HepG2 (cell line): ENCODE data around the gene CCSER1. TPM values are rescaled to one million over a fixed set of nuclear protein-coding genes. Genes with fewer than 3 reads are reported as not detected.

Experiments used
- ATAC-seq: fragments of 200-7000 bp; cut with Tn5 transposase; 3 replicates; pipeline ENCODE4 v1.9.1; 2020; ENCODE audit warnings: mild to moderate bottlenecking, moderate library complexity
- BruUV-seq: library from RNA; stranded (reverse); fragments of 400-500 nt; replicated peaks from 2 replicates; lab custom pipeline; 2021; lab: Mats Ljungman, UMichigan
- CTCF ChIA-PET: fragments of 300-600 bp; formaldehyde crosslinking; extraction: SDS; loops from one replicate; lab custom pipeline; 2021; ENCODE audit warnings: low total read pairs, inconsistent platforms, low intra/inter-chr PET ratio; lab: Yijun Ruan, JAX
- POLR2A ChIA-PET: fragments of 350-600 bp; sonication (Branson Sonifier 250); formaldehyde crosslinking; loops from one replicate; lab custom pipeline; 2020; ENCODE audit warnings: antibody characterized with exemption, inconsistent platforms; lab: Yijun Ruan, JAX
- DNase-seq: peaks from one replicate; pipeline ENCODE4 v3.0.0-alpha.2; 2015; ENCODE audit warnings: low spot score
- FAIRE-seq: peaks from 3 replicates; lab custom pipeline; 2011; peaks lifted over from hg19 to GRCh38; lab: Jason Lieb, UNC
- H2AFZ ChIP-seq: one replicate; pipeline ENCODE4 v1.6.1; 2011; ENCODE audit warnings: low read length, inconsistent platforms
- H3K27ac ChIP-seq: fragments of 300-600 bp; 3 replicates; pipeline ENCODE4 v1.8.0; 2011; ENCODE audit warnings: mixed run types, mild to moderate bottlenecking, mixed read lengths, low read length, inconsistent platforms; ENCODE audit not compliant: insufficient read depth; ENCODE audit errors: extremely low read length
- H3K27me3 ChIP-seq, 2 experiments: fragments of 200-600 bp in 1 of 2; 2 replicates in 1 of 2; 3 replicates in 1 of 2; pipeline versions ENCODE4 v1.6.0 to v1.8.0; 2011; ENCODE audit warnings: low read length in 2 of 2, mild to moderate bottlenecking in 2 of 2, moderate library complexity in 2 of 2, inconsistent platforms in 1 of 2; ENCODE audit not compliant: insufficient read depth in 2 of 2, control insufficient read depth in 1 of 2
- H3K36me3 ChIP-seq, 2 experiments: fragments of 200-600 bp in 1 of 2; replicated peaks in 1 of 2; 2 replicates in 1 of 2; 3 replicates in 1 of 2; pipeline versions ENCODE4 v1.5.1 to v1.8.0; 2011; ENCODE audit warnings: low read length in 2 of 2, inconsistent platforms in 1 of 2; ENCODE audit not compliant: insufficient read depth in 2 of 2, control insufficient read depth in 1 of 2
- H3K4me1 ChIP-seq: 2 replicates; pipeline ENCODE4 v1.5.1; 2012; ENCODE audit warnings: low read length, inconsistent platforms; ENCODE audit not compliant: insufficient read depth
- H3K4me2 ChIP-seq: 2 replicates; pipeline ENCODE4 v1.6.0; 2011; ENCODE audit warnings: low read depth, low read length, inconsistent platforms
- H3K4me3 ChIP-seq, 3 experiments: fragments of 200-600 bp in 1 of 3; sonication (generic), shearing (Covaris generic) in 1 of 3; replicated peaks in 1 of 3; 2 replicates each; pipeline ENCODE4 v1.5.1; 2011 to 2016; ENCODE audit warnings: low read length in 3 of 3, inconsistent platforms in 2 of 3, low read depth in 2 of 3, mild to moderate bottlenecking in 2 of 3, control low read depth in 1 of 3, mixed read lengths in 1 of 3; ENCODE audit not compliant: insufficient read depth in 1 of 3
- H3K79me2 ChIP-seq: one replicate; pipeline ENCODE4 v1.6.1; 2011; ENCODE audit warnings: low read length, inconsistent platforms; ENCODE audit not compliant: insufficient read depth
- H3K9ac ChIP-seq: 2 replicates; pipeline ENCODE4 v1.6.0; 2011; ENCODE audit warnings: mild to moderate bottlenecking, low read depth, low read length, inconsistent platforms; ENCODE audit not compliant: insufficient read depth
- H3K9me3 ChIP-seq: 2 replicates; pipeline ENCODE4 v1.5.1; 2012; ENCODE audit warnings: mild to moderate bottlenecking, low read length
- H4K20me1 ChIP-seq: 2 replicates; pipeline ENCODE4 v1.6.0; 2011; ENCODE audit warnings: inconsistent platforms, mild to moderate bottlenecking, low read length, moderate library complexity; ENCODE audit not compliant: insufficient read depth
- MAFK ChIP-seq, 2 experiments: IDR thresholded peaks in 1 of 2; conservative IDR thresholded peaks in 1 of 2; 2 replicates each; pipeline ENCODE4 v1.6.1; 2011; ENCODE audit warnings: improper control_type of control experiment in 2 of 2, low read length in 2 of 2
- SUZ12 ChIP-seq: fragments of 150-350 bp; IDR thresholded peaks from 2 replicates; pipeline ENCODE4 v1.6.1; 2014; ENCODE audit warnings: low read depth, low read length
- ZNF121 ChIP-seq: sonication (generic); formaldehyde crosslinking; IDR thresholded peaks from 2 replicates; pipeline ENCODE4 v1.5.0; 2020; ENCODE audit warnings: mild to moderate bottlenecking, missing genetic modification reagents
- ZNF788 ChIP-seq: sonication (generic); formaldehyde crosslinking; IDR thresholded peaks from 2 replicates; pipeline ENCODE4 v1.5.0; 2020; ENCODE audit warnings: mild to moderate bottlenecking, missing genetic modification reagents, borderline replicate concordance
- WGBS: methylation state at CpG from one replicate; pipeline ENCODE4 v1.1.6; 2017; ENCODE audit warnings: low lambda C conversion rate; 5-methylcytosine and 5-hydroxymethylcytosine counted together
- in situ Hi-C: cut with HindIII; loops from 2 replicates; pipeline ENCODE4 v1.10.0; 2017; ENCODE audit warnings: low pct_unique_long_range_greater_than_20kb; ENCODE audit not compliant: extremely low pct_ligation_motif_present
- intact Hi-C: fragments of 100-400 bp; cut with micrococcal nuclease; formaldehyde crosslinking; loops from one replicate; pipeline ENCODE4 v1.10.0; 2022; ENCODE audit not compliant: unreplicated experiment
- polyA plus RNA-seq, 8 experiments: library from polyadenylated mRNA; depleted of rRNA in 3 of 8; stranded (reverse) in 7 of 8; unstranded in 1 of 8; fragments of >200 nt; fragmentation: Illumina TruSeq in 4 of 8; extraction: Trizol in 4 of 8; gene quantifications; 2 replicates each; pipeline versions ENCODE4 v1.2.1 to v1.2.3, GENCODE V29; 2011 to 2016; ENCODE audit warnings: low read depth in 4 of 8, missing spikeins in 1 of 8, mixed read lengths in 1 of 8; ENCODE audit not compliant: insufficient read depth in 1 of 8
- total RNA-seq, 5 experiments: library from RNA; depleted of rRNA; stranded (reverse); fragments of >200 nt; fragmentation: Illumina TruSeq; extraction: Trizol; gene quantifications; 2 replicates each; pipeline ENCODE4 v1.2.3, GENCODE V29; 2016; ENCODE audit warnings: low read depth in 1 of 5
- TF ChIP-seq, protein P1 (sequence below): sonication (generic); formaldehyde crosslinking; IDR thresholded peaks from 2 replicates; pipeline ENCODE4 v1.4.0; 2020; ENCODE audit warnings: missing genetic modification reagents
- TF ChIP-seq, protein P2 (sequence below): sonication (generic); formaldehyde crosslinking; IDR thresholded peaks from 2 replicates; pipeline ENCODE4 v1.4.0; 2020; ENCODE audit warnings: missing genetic modification reagents

CCSER1 gene
- total and polyA plus RNA-seq, 2 of the 13 experiments (the other 11 are each of a cell fraction or from before 2014, with no cell fraction given), result not detected

DNA sequence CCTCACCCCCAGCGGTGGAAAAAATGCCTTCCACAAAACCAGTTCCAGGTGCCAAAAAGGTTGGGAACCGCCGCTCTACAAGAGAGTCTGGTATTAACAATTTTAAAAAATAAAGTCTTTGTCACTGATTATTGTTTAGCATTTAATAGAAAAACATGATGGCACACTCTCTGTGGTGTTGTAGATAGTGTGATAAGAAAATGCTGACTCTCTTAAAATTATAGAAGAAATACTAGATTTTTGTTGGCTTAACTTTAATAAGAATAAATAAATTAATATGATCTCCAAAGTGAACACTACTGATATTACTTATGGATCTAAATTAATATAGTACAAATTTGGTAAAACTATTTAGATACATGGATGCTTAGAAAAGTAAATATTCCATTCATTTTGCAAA, 943.5 kb downstream of the CCSER1 start:
- H3K4me1 ChIP-seq, result no peaks in the 10 kb centered on the region
- ChIA-PET POLR2A (no interaction called here), CTCF (no interaction called here)
- no peak overlapping the region for H3K9ac ChIP-seq
- no peaks in the 10 kb centered on the region for H3K79me2 ChIP-seq
- TF ChIP-seq MAFK (conservative IDR thresholded peaks at IDR 0.05 in 1 of 2, IDR thresholded peaks at IDR 0.05 in 1 of 2; ENCODE audit: low read length in 2 of 2), result peak; percentile 58 to 61
- TF ChIP-seq, protein P1, sequence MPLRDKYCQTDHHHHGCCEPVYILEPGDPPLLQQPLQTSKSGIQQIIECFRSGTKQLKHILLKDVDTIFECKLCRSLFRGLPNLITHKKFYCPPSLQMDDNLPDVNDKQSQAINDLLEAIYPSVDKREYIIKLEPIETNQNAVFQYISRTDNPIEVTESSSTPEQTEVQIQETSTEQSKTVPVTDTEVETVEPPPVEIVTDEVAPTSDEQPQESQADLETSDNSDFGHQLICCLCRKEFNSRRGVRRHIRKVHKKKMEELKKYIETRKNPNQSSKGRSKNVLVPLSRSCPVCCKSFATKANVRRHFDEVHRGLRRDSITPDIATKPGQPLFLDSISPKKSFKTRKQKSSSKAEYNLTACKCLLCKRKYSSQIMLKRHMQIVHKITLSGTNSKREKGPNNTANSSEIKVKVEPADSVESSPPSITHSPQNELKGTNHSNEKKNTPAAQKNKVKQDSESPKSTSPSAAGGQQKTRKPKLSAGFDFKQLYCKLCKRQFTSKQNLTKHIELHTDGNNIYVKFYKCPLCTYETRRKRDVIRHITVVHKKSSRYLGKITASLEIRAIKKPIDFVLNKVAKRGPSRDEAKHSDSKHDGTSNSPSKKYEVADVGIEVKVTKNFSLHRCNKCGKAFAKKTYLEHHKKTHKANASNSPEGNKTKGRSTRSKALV (CRISPR knock-in tag), result no peak
- H2AFZ ChIP-seq, result no peak overlapping the region
- H3K27me3 ChIP-seq, result no peaks in the 10 kb centered on the region
- H3K27ac ChIP-seq, result no peak overlapping the region
- 0% methylated on average over 3 of the region's 3 CpGs for WGBS
- H3K4me2 ChIP-seq, result no peak overlapping the region
- DNase-seq (no peak), ATAC-seq (no peak), FAIRE-seq (no peak)
- intact Hi-C loops (no loop called here), in situ Hi-C loops (no loop called here)
- H4K20me1 ChIP-seq, result no peaks in the 10 kb centered on the region
- no TSS peak for BruUV-seq
- no peaks in the 10 kb centered on the region for H3K36me3 ChIP-seq
- H3K9me3 ChIP-seq, result no peaks in the 10 kb centered on the region
- no peak overlapping the region for H3K4me3 ChIP-seq

DNA sequence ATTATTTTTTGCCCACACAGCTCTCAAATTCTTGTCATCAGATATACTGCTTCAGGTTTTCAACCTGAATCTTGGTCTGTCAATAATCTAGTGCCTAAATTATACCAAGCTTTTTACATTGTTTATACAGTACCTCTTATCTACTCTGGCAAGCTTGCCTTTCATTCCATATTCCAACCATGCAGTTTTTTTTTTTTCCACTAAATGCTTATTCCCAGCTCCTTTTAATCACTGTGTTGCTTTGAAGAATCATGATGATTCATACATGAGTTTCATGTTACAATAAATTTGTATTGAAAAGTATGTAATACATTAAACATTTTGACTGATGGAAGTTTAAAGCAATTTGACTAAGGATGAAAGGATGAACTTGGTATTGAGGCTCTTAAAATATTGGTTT, 949.0 kb downstream of the CCSER1 start:
- FAIRE-seq, result no peak

More for the DNA sequence above, 949.0 kb downstream of the CCSER1 start:
- no peaks in the 10 kb centered on the region for H3K4me1 ChIP-seq
- no peak overlapping the region for H3K27ac ChIP-seq
- ATAC-seq, result no peak
- H3K36me3 ChIP-seq, result no peaks in the 10 kb centered on the region
- H4K20me1 ChIP-seq, result no peaks in the 10 kb centered on the region
- no peak overlapping the region for H3K4me2 ChIP-seq
- no peak overlapping the region for H3K4me3 ChIP-seq
- DNase-seq, result no peak
- intact Hi-C loops, result no loop called here
- no peak for TF ChIP-seq SUZ12
- TF ChIP-seq ZNF121 (CRISPR knock-in tag), result no peak
- TF ChIP-seq ZNF788 (CRISPR knock-in tag), result no peak
- TF ChIP-seq, protein P2, sequence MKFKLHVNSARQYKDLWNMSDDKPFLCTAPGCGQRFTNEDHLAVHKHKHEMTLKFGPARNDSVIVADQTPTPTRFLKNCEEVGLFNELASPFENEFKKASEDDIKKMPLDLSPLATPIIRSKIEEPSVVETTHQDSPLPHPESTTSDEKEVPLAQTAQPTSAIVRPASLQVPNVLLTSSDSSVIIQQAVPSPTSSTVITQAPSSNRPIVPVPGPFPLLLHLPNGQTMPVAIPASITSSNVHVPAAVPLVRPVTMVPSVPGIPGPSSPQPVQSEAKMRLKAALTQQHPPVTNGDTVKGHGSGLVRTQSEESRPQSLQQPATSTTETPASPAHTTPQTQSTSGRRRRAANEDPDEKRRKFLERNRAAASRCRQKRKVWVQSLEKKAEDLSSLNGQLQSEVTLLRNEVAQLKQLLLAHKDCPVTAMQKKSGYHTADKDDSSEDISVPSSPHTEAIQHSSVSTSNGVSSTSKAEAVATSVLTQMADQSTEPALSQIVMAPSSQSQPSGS (CRISPR knock-in tag), result no peak
- no peaks in the 10 kb centered on the region for H3K79me2 ChIP-seq
- in situ Hi-C loops, result no loop called here
- CTCF ChIA-PET, result no interaction called here
- H3K9me3 ChIP-seq, result no peaks in the 10 kb centered on the region
- BruUV-seq, result no TSS peak
- POLR2A ChIA-PET, result no interaction called here
- H3K27me3 ChIP-seq, result no peaks in the 10 kb centered on the region
- no peak overlapping the region for H3K9ac ChIP-seq
- no peak overlapping the region for H2AFZ ChIP-seq
